Hepatocyte (in vitro differentiated cells): ENCODE measurements around the gene IZUMO1R. TPM values are rescaled to one million over a fixed set of nuclear protein-coding genes. Genes with fewer than 3 reads are reported as not detected.
A peak's percentile ranks its signal among the peaks of the same experiment; 100 is the strongest.

Experiments used
- DNase-seq: peaks from one replicate; pipeline ENCODE4 v3.0.0-alpha.2; 2016; ENCODE audit warnings: low spot score
- H2AFZ ChIP-seq: fragments of 200-600 bp; sonication (generic); 2 replicates; pipeline ENCODE4 v1.6.0; 2016; ENCODE audit warnings: antibody characterized with exemption, mild to moderate bottlenecking
- H3K27ac ChIP-seq: fragments of 200-600 bp; sonication (generic); 2 replicates; pipeline ENCODE4 v1.5.1; 2016; ENCODE audit warnings: mild to moderate bottlenecking
- H3K27me3 ChIP-seq: fragments of 200-600 bp; sonication (generic); 2 replicates; pipeline ENCODE4 v1.6.1; 2016
- H3K36me3 ChIP-seq: fragments of 200-600 bp; sonication (generic); replicated peaks from 2 replicates; pipeline ENCODE4 v1.5.1; 2016; ENCODE audit warnings: low read depth; ENCODE audit not compliant: insufficient read depth
- H3K4me1 ChIP-seq: fragments of 200-600 bp; sonication (generic); 2 replicates; pipeline ENCODE4 v1.5.1; 2016; ENCODE audit warnings: mild to moderate bottlenecking, moderate library complexity; ENCODE audit not compliant: insufficient read depth
- H3K4me2 ChIP-seq: fragments of 200-600 bp; sonication (generic); 2 replicates; pipeline ENCODE4 v1.6.0; 2016
- H3K4me3 ChIP-seq: fragments of 200-600 bp; sonication (generic); 2 replicates; pipeline ENCODE4 v1.5.1; 2016; ENCODE audit warnings: mild to moderate bottlenecking
- H3K79me2 ChIP-seq: fragments of 200-600 bp; sonication (generic); 2 replicates; pipeline ENCODE4 v1.6.0; 2017; ENCODE audit warnings: mild to moderate bottlenecking
- H3K9me2 ChIP-seq: fragments of 200-600 bp; sonication (generic); replicated peaks from 2 replicates; pipeline ENCODE4 v1.6.0; 2017; ENCODE audit warnings: mild to moderate bottlenecking; ENCODE audit not compliant: insufficient read depth
- H3K9me3 ChIP-seq: fragments of 200-600 bp; sonication (generic); 2 replicates; pipeline ENCODE4 v1.5.1; 2016; ENCODE audit warnings: low read depth, mild to moderate bottlenecking
- H4K20me1 ChIP-seq: fragments of 200-600 bp; sonication (generic); 2 replicates; pipeline ENCODE4 v1.6.0; 2016; ENCODE audit warnings: mild to moderate bottlenecking; ENCODE audit not compliant: insufficient read depth, poor library complexity, severe bottlenecking
- CTCF ChIP-seq: fragments of 200-600 bp; sonication (generic); IDR thresholded peaks from 2 replicates; pipeline ENCODE4 v1.5.1; 2016; ENCODE audit warnings: antibody characterized with exemption, mild to moderate bottlenecking; ENCODE audit not compliant: poor library complexity
- EZH2 ChIP-seq: fragments of 200-600 bp; sonication (generic); IDR thresholded peaks from 2 replicates; pipeline ENCODE4 v1.6.1; 2016; ENCODE audit warnings: antibody characterized with exemption, mild to moderate bottlenecking, borderline replicate concordance
- EZH2phosphoT487 ChIP-seq: fragments of 200-600 bp; sonication (generic); IDR thresholded peaks from one replicate; pipeline ENCODE4 v1.6.1; 2018; ENCODE audit warnings: antibody characterized with exemption, mild to moderate bottlenecking, low read depth, moderate library complexity; ENCODE audit not compliant: unreplicated experiment, severe bottlenecking
- WGBS: methylation state at CpG from one replicate; pipeline ENCODE4 v1.1.6; 2016; ENCODE audit warnings: low lambda C conversion rate; ENCODE audit errors: missing lambda C conversion rate; 5-methylcytosine and 5-hydroxymethylcytosine counted together
- polyA plus RNA-seq: library from polyadenylated mRNA; unstranded; fragments of >200 nt; fragmentation: Nextera tagmentation; extraction: Ambion mirVana; gene quantifications from 2 replicates; pipeline ENCODE4 v1.2.1, GENCODE V29; 2016
- total RNA-seq: library from RNA; depleted of rRNA; stranded (reverse); fragments of >200 nt; gene quantifications from 2 replicates; pipeline ENCODE4 v1.2.3, GENCODE V29; 2014

IZUMO1R gene
- total and polyA plus RNA-seq, 2 experiments from 2014 or later, result not detected

- TF ChIP-seq EZH2phosphoT487 (no peak), CTCF (peak; percentile 23)
- no peak overlapping the region for H3K4me2 ChIP-seq
- H3K4me1 ChIP-seq, result no peaks in the 10 kb centered on the region
- no peaks in the 10 kb centered on the region for H4K20me1 ChIP-seq
- peak; percentile 33 for DNase-seq
- H3K27me3 ChIP-seq, result no peaks in the 10 kb centered on the region
- WGBS, result 32% methylated on average over 1 of the region's 1 CpG
- H2AFZ ChIP-seq, result no peak overlapping the region
- no peaks in the 10 kb centered on the region for H3K9me2 ChIP-seq
- H3K27ac ChIP-seq, result no peak overlapping the region
- no peak overlapping the region for H3K4me3 ChIP-seq
- H3K9me3 ChIP-seq, result no peaks in the 10 kb centered on the region
- H3K79me2 ChIP-seq, result no peaks in the 10 kb centered on the region
- H3K36me3 ChIP-seq, result no peaks in the 10 kb centered on the region
Observed at GRCh38 chr11:94325681-94326080, 21.3 kb downstream of the IZUMO1R start.

DNA sequence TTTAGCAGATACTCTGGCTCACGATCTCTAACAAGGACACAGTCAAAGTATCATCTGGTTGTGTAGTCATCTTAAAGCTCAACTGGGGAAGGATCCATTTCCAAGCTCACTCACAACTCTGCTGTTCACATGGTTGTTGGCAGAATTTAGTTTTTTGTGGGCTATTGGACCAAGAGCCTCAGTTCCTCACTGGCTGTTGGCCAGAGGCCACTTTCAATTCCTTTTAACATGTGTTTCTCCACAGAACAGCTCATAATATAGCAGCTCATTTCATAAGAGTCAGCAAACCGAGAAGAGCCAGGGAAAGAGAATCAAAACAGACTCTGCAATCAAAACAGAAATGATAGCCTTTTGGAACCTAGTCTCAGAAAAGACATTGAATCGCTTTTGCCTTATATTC, 22.6 kb downstream of the IZUMO1R start:
- TF ChIP-seq EZH2, result no peak
- TF ChIP-seq CTCF, result no peak
- no peak for TF ChIP-seq EZH2phosphoT487

DNA sequence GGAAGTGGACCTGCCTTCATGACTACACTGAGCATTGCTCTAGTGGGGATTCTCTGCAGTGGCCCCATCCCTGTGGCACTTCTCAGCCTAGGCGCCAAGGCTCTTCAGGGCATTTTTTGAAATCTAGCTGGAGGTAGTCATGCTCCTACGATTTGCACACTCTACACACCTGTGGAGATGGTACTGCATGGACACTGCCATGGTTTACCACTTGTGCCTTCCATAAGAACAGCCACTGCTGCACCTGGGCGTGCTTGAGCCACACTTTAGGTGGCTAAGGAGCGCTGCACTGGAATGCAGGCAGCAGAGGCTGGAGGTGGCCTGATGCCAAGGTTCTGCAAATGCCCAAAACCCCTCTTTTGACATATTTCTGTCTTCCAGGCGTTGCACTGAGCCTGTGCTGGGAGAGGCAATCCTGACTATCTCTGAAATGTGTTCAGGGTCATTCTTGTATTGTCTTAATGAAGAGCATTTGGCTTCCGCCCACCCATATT, 24.3 kb downstream of the IZUMO1R start:
- no peaks in the 10 kb centered on the region for H3K36me3 ChIP-seq

More for the DNA sequence above, 22.6 kb downstream of the IZUMO1R start:
- no peak overlapping the region for H3K27ac ChIP-seq
- no peak for DNase-seq
- no peak overlapping the region for H2AFZ ChIP-seq
- H4K20me1 ChIP-seq, result no peaks in the 10 kb centered on the region
- H3K79me2 ChIP-seq, result no peaks in the 10 kb centered on the region
- no peak overlapping the region for H3K4me3 ChIP-seq
- no peaks in the 10 kb centered on the region for H3K9me2 ChIP-seq
- no peaks in the 10 kb centered on the region for H3K9me3 ChIP-seq
- WGBS, result 60% methylated on average over 3 of the region's 3 CpGs
- no peaks in the 10 kb centered on the region for H3K36me3 ChIP-seq
- H3K4me1 ChIP-seq, result no peaks in the 10 kb centered on the region
- no peak overlapping the region for H3K4me2 ChIP-seq
- H3K27me3 ChIP-seq, result no peaks in the 10 kb centered on the region

More for the DNA sequence above, 24.3 kb downstream of the IZUMO1R start:
- Histone ChIP-seq H3K9me2 (no peaks in the 10 kb centered on the region), H4K20me1 (no peaks in the 10 kb centered on the region), H3K27ac (no peak overlapping the region), H3K4me3 (no peak overlapping the region), H3K4me1 (no peaks in the 10 kb centered on the region), H3K9me3 (no peaks in the 10 kb centered on the region), H2AFZ (no peak overlapping the region), H3K27me3 (no peaks in the 10 kb centered on the region), H3K79me2 (no peaks in the 10 kb centered on the region), H3K4me2 (no peak overlapping the region)
- no peak for TF ChIP-seq EZH2phosphoT487
- no peak for TF ChIP-seq CTCF
- no peak for TF ChIP-seq EZH2
- DNase-seq, result no peak
- WGBS, result 90% methylated on average over 6 of the region's 6 CpGs
